ENCODE measurements around the gene CTDP1. TPM values are rescaled to one million over a fixed set of nuclear protein-coding genes. Genes with fewer than 3 reads are reported as not detected.
"Not testable (repeated sequence)": the region's sequence is repeated elsewhere in the genome, so short reads cannot be mapped to it uniquely, and the experiment has no call there.

Gene CTDP1
- total RNA-seq, 1 donor from 2014 or later = 29.1 TPM

DNA sequence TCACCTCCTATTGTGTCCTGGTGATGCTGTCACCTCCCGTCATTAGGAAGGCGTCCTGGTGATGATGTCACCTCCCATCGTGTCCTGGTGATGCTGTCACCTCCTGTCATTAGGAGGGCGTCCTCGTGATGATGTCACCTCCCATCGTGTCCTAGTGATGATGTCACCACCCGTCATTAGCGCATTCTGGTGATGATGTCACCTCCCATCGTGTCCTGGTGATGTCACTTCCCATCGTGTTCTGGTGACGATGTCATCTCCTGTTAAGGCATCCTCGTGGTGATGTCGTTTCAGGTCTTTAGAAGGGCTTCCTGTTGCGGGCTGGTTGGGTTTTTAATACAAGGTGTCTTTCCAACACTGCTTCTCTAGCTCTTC is 40.7 kb downstream of the CTDP1 start:
- intact Hi-C loops (cut with micrococcal nuclease) = no loop called here

DNA sequence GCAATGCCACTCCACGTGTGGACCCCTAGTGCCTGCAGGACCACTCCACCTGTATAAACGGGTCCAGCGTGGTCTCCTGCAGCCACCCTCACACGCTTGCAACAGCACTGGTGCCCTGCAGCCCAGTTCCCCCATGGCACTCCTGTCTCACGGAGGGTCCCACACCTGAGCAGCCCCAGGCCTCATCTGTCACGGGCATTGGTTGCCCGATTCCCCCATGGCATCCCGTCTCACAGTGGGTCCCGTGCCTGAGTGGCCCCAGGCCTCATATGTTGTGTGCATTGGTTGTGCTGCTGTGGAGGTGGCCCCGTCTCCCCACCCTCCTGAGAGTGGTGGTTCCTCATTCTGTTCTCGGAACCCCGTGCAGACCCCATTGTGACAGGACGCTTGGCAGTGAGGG is 43.4 kb downstream of the CTDP1 start:
- intact Hi-C loops (cut with micrococcal nuclease) = no loop called here

DNA sequence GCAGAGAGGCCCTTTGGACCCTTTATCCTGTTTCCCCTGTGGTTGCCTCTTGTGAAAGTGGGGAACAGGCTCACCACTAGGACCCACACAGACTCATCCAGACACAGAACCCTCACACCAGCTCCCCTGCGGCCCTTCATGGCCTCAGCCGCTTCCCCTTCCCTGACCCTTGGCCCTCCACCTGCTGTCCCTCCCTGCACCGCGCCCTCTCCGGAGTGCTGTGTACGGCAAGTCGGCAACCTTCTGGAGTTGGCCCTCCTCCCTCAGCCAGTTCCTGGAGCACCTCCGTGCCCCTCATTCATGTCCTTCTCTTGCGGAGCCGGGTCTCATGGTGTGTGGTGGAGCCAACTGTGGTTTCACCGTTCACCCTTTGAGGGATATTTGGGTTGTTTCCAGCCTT is 44.0 kb downstream of the CTDP1 start:
- intact Hi-C loops (cut with micrococcal nuclease) = no loop called here

DNA sequence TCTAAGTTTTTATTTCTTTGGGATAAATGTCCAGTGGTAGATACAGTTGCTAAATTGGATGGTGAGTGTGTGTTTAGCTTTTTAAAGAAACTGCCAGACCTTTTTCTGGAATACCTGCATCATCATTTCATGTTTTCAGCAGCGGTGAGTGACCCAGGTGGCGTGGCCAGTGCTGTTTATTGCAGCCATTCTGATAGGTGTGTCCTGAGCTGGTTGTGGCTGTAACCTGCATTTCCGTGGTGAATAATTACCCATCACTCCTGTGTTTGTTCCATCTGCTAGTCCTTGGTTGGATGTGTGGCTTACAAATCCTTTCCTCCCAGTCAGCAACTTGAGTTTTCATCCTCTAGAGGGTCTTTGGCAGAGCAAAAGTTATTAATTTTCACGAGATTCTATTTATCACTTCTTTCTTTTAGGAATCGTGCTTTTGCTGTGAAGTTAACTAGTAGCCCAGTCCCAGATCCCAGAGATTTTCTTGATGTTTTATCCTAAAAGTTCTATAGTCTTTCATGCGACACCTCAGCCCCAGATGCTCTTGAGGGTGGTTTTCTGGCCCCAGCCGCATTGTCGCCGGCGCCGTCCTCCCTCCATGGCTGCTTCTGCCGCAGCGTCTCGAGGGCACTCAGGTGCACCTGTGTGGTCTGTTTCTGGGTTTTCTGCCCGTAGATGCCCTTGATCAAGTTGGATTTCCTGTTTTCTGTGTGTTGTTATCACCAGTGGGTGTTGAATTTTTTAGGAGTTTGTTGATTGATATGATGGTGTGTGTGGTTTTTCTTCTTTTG is 44.9 kb downstream of the CTDP1 start:
- intact Hi-C loops (cut with micrococcal nuclease) = no loop called here

DNA sequence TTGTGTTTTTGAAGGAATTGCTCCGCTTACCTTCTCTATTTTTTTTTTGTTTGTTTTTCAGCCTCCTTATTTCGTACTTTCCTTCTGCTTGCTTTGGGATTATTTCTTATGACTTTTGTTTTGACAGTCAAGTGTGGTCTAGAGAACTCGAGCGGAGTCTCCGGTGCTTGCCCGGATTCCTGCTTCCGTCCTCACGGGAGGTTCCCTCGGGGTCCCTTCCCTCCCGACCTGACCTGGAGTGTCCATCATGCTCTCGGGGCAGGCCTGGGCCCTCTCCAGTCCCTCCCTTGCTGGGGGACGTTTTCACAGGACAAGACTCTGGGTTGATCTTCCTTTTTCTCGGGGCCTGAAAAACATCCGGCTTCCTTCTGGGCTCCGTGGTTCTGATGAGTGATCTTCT is 45.9 kb downstream of the CTDP1 start:
- intact Hi-C loops (cut with micrococcal nuclease) = no loop called here

DNA sequence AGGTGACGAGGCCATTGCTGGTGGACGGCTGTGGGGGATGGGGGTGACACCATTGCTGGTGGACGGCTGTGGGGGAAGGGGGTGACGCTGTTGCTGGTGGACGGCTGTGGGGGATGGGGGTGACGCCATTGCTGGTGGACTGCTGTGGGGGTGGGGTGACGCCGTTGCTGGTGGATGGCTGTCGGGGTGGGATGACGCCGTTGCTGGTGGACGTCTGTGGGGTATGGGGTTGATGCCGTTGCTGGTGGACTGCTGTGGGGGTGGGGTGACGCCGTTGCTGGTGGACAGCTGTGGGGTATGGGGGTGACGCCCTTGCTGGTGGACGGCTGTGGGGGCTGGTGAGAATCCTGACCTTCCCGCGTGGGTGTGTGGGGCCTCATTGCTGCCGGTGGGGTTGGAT is 47.1 kb downstream of the CTDP1 start:
- intact Hi-C loops (cut with micrococcal nuclease) = no loop called here

DNA sequence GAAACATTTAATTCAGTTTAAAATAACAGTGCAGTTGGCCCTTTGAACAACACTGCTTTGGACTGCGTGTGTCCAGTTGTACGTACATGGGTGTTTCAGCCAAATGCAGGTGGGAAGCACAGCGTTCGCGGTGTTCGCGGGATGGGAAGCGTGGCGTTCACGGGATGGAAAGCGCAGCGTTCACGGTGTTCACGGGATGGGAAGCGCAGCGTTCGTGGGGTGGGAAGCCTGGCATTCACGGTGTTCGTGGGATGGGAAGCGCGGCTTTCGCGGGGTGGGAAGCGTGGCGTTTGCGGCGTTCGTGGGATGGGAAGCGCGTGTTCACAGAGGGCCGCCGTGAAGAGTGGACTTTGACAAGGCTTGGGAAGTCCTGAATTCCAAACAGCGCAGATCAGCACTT is 47.6 kb downstream of the CTDP1 start:
- intact Hi-C loops (cut with micrococcal nuclease) = no loop called here

DNA sequence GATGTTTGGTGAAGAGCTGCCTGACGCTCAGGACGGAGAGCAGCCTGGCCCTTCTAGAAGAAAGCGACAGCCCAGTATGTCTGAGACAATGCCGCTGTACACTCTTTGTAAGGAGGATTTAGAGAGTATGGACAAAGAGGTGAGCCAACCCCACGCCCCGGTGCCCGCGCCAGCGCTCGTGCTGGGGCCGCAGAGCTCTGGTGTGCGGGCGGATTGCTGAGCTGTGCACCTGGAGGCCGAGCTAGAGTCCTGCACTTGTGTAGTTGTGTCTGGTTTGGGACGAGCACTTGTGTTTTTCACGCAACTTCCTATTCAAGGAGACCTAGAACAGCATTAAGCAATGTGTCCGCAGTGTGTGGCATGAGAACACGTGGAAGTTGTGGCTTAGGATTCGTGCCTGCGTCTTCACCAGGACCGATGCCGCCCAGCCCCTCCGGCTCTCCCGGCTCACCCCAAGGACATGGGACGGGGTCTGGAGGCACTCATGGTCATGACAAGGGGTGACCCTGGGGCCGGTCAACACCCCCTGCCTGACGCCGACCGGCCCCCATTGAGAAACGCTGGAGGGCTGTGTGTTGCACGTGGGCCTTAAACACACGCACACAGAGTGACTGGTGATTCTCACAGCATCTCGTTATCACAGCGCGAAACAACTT is 49.5 kb downstream of the CTDP1 start:
- intact Hi-C loops (cut with micrococcal nuclease) = no loop called here

DNA sequence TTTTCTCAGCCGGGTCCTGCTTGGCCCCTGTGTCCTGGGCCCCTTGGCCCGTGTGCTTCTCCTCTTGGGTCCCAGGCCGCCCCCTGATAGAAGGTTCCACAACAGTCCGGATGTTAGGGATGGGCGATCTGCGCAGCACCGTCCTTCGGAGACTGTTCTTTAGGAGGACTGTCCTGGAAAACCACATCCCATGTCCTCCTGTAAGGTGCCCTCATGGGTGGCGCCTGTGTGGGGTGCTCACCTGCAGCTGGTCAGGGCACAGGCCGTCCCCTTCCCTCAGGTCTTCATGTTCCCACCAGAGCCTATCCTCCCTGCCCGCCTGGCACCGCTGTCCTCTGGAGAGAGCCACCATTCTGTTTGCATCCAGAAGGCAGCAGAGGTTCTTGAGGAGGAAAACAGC is 50.0 kb downstream of the CTDP1 start:
- intact Hi-C loops (cut with micrococcal nuclease) = no loop called here

DNA sequence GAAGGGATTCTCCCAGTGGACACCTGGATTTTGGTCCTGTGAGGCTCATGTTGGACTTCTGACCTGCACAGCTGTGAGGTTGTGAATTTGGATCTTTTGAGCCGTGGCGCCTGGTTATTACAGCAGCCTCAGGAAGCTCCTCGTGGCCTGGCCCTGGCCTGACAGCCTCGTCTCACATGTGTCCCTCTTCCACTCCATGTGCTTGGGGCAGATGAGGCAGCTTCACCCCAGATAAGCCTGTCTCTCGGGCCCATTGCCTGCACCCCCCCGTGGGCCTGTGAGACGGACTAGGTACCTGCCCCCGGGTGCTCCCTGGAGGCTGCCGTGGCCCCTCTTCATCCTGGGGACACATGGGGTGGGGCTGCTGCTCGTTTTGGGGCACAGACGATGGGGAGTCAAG is 51.2 kb downstream of the CTDP1 start:
- intact Hi-C loops (cut with micrococcal nuclease) = no loop called here

DNA sequence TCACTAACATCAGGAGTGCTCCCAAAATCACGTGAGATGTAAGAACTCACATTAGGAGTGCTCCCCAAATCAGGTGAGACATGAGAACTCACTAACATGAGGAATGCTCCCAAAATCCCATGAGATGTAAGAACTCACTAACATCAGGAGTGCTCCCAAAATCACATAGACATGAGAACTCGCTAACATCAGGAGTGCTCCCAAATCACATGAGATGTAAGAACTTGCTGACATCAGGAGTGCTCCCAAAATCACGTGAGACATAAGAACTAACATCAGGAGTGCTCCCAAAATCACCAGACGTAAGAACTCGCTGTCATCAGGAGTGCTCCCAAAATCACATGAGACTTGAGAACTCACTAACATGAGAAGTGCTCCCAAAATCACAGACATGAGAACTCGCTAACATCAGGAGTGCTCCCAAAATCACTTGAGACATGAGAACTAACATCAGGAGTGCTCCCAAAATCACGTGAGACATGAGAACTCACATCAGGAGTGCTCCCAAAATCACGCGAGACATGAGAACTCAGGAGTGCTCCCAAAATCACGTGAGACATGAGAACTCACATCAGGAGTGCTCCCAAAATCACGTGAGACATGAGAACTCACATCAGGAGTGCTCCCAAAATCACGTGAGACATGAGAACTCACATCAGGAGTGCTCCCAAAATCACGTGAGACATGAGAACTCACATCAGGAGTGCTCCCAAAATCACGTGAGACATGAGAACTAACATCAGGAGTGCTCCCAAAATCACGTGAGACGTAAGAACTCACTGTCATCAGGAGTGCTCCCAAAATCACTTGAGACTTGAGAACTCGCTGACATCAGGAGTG is 52.5 kb downstream of the CTDP1 start:
- intact Hi-C loops (cut with micrococcal nuclease) = not testable (repeated sequence)

DNA sequence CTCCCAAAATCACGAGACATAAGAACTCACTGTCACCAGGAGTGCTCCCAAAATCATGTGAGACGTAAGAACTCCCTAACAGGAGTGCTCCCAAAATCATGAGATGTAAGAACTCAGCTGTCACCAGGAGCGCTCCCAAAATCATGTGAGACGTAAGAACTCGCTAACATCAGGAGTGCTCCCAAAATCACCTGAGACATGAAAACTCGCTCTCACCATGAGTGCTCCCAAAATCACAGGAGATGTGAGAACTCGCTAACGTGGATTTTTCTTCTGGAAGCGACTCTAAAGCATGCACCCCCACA is 53.1 kb downstream of the CTDP1 start:
- intact Hi-C loops (cut with micrococcal nuclease) = no loop called here

DNA sequence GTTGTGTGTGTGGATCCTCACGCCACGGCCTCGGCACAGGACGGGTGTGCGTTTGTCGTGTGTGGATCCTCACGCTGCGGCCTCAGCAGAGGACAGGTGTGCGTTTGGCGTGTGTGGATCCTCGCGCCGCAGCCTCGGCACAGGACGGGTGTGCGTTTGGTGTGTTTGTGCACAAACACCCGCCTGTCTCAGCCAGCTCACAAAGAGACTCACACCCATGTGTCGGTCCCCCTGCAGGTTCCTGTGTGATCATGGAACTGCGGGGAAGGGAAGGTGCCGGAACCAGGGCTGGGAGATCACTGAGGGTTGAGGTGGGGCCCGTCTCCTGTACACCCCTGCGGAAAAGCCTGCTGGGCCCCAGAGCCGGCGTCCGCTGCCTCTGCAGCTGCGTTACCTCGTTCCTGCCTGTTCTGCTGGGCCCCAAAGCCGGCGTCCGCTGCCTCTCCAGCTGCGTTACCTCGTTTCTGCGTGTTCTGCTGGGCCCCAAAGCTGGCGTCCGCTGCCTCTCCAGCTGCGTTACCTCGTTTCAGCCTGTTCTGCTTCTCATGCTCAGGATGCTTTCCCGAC is 53.6 kb downstream of the CTDP1 start:
- intact Hi-C loops (cut with micrococcal nuclease) = no loop called here

DNA sequence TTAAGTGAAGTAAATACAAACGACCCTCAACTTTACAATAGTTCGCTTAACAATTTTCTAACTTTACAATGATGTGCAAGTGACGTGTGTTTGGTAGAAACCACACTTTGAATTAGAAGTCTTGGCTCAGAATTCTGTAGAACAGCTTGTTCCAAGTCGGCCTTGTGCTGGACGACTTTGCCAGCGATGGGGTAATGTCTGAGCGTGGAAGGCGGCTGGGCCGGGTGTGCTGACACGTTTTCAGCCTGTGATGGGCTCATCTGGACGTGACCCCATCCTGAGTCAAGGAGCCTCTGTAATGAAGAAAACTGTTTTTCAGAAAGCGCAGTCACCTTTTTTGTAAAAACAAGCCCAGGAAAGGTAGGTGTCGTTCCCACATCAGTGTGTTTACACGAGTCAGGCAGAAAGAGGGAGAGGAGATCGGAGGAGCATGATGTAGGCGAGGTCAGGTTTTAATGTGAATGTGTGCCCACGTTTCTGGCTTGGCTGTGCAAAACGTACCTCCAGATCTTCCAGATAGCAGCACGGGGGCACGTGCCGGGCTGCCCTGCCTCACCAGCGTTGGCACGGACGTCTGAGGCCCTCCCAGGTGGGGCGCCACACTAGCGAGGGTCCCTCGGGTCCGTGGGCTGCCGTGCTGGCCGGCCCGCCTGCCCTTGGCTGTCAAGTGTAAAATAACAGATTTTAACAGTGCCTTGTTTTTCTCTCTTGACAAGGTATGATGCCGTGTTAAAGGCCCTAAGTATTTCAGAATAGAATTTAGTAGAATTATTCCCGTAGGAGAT is 54.6 kb downstream of the CTDP1 start:
- intact Hi-C loops (cut with micrococcal nuclease) = no loop called here

DNA sequence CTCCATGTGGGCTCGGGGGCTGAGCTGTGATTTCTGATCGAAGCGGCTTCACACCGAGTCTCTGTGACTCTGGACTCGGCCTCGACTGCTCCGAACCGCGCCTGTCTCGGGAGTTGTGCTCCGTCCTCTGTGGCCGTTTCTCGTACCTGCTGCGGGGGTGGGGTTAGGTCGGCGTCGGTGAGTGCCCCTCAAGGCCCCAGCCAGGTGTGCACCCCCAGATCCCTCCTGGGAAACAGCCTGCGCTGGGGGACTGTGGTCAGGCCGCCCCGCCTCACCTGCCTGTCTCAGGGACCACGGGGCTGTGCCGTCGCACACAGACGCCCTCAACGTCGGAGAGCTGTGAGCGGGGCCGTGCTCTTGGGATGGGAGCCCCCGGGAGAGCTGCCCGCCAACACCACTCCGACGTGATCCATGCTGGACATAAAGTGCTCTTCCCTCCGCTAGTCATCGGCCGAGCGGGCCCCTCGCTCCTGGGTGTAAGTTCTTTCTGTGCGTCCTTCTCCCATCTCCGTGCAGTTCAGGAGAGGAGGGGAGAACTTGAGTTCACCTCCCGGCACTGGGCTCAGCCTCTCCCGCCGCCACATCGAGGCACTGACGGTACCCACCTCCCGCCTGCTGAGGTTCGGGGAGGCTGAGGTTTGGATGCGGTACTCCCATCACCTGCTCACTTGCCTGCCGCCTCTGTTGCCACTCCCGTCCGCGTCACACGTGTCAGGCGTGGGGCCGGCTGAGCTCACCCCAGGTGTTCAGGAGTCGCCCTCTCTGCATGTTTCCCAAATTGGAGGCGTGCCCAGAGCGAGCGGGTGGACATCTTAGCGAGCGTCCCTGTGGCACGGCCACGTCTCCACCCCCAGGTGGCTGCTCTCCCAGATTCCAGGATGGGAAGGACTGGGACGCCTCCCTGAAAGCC is 55.7 kb downstream of the CTDP1 start:
- intact Hi-C loops (cut with micrococcal nuclease) = no loop called here

DNA sequence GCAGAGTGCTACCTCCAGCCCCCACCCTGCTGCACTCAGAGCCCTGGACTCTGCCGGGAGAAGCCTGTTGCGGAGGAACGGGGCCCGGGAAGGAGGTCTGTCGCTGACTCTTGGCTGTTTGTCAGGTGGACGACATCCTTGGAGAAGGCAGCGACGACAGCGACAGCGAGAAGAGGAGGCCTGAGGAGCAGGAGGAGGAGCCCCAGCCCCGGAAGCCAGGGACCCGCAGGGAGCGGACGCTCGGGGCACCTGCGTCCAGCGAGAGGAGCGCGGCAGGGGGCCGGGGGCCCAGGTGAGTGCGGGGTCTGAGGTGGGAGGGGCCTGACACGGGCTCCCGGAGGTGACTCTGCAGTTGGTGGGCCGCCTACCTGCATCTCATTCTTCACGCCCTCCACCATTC is 56.6 kb downstream of the CTDP1 start:
- intact Hi-C loops (cut with micrococcal nuclease) = no loop called here

DNA sequence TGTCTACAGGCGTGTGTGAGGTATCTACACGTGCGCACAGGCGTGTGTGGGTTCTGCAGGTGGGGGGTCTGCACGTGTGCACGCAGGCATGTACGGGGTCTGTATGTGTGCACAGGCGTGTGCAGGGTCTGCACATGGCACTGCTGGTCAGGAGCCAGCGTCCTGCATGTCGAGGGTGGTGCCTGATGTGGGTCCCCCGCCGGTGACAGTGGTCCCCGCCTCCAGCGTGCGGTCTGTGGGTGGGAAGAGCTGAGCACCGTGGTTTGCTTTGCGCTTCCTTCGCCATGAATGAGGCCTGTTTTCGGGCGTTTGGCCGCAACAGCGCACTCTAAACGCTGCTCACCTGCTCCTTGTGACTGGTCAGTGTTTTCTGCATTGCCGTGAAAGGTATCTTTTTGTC is 57.2 kb downstream of the CTDP1 start:
- intact Hi-C loops (cut with micrococcal nuclease) = no loop called here

DNA sequence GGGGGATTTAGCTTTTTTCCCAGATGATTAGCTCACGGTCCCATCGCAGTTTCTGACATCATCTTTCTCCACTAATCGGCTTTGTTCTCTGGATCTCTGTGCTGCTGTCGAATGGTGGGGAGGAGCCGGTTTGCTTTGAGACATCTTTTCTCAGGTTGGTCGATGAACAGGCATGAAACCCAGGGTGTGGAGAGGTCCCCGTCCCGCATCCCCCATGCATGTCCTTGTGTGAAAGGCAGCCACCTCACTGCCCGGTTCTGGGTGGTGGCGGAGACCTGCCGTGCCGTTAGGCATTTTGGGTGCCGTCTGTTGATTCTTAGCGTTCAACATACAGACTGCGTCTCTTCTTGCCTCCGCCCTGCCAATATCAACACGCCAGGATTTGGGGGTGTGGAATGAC is 57.8 kb downstream of the CTDP1 start:
- intact Hi-C loops (cut with micrococcal nuclease) = no loop called here

DNA sequence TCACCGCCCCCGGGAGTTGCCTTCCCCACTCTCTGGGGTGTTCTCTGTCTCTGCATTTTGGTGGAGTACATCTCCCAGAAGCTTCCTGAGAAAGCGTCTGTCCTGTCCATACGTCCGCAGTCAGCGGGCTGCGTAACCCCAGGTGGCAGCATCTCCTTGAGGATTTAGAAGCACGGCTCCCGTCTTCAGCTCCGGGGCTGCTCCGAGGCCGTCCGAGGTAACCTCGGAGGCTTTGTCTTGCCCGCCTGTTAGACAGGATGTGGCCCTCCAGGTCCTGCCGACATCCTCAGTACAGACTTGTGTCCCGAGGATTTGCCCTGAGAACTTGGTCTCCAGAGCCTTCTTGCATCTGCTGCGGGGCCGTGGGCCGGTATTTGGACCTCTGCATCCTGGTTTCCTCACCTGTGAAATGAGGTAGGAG is 58.4 kb downstream of the CTDP1 start:
- intact Hi-C loops (cut with micrococcal nuclease) = no loop called here

All from T-helper 2 cell treated with Interferon-gamma antibody and Interleukin-4, amounts not matched to agents 100 ng/mL and 5 ng/mL, for 36 hours (primary cell).